ENCODE data around the gene CARM1.
"Not testable (repeated sequence)": the region's sequence is repeated elsewhere in the genome, so short reads cannot be mapped to it uniquely, and the experiment has no call there.

The CARM1 gene

GRCh38 chr19:10868872-10869547, 2.3 kb upstream of the CARM1 start:
- H3K4me3 ChIP-seq (ENCODE audit: control insufficient read depth, low read depth, low read length), result no peak overlapping the region
- TF ChIP-seq CTCF (conservative IDR thresholded peaks at IDR 0.05; ENCODE audit: control insufficient read depth, insufficient read depth, low read depth, low read length), result no peak
- no peak for DNase-seq (ENCODE audit: low read depth)

GRCh38 chr19:10869872-10870311, 1.5 kb upstream of the CARM1 start:
- not testable (repeated sequence) for DNase-seq (ENCODE audit: low read depth); H3K4me3 ChIP-seq (ENCODE audit: control insufficient read depth, low read depth, low read length)

- TF ChIP-seq CTCF (conservative IDR thresholded peaks at IDR 0.05; ENCODE audit: control insufficient read depth, insufficient read depth, low read depth, low read length), result no peak
- no peak for DNase-seq (ENCODE audit: low read depth)
- H3K4me3 ChIP-seq (ENCODE audit: control insufficient read depth, low read depth, low read length), result peak overlapping the region; percentile 56
These were observed 825 bp upstream of the CARM1 start for GRCh38 chr19:10870501-10870954.

- no peak for DNase-seq (ENCODE audit: low read depth)
- TF ChIP-seq CTCF (conservative IDR thresholded peaks at IDR 0.05; ENCODE audit: control insufficient read depth, insufficient read depth, low read depth, low read length), result peak; percentile 1
- H3K4me3 ChIP-seq (ENCODE audit: control insufficient read depth, low read depth, low read length), result peak overlapping the region; percentile 89
These were observed 575 bp downstream of the CARM1 start for GRCh38 chr19:10871711-10872545.

GRCh38 chr19:10872546-10873107, 1.3 kb downstream of the CARM1 start:
- no peak for TF ChIP-seq CTCF (conservative IDR thresholded peaks at IDR 0.05; ENCODE audit: control insufficient read depth, insufficient read depth, low read depth, low read length)
- DNase-seq (ENCODE audit: low read depth), result no peak
- H3K4me3 ChIP-seq (ENCODE audit: control insufficient read depth, low read depth, low read length), result peak overlapping the region; percentile 89

- no peak for DNase-seq (ENCODE audit: low read depth)
- no peak for TF ChIP-seq CTCF (conservative IDR thresholded peaks at IDR 0.05; ENCODE audit: control insufficient read depth, insufficient read depth, low read depth, low read length)
- H3K4me3 ChIP-seq (ENCODE audit: control insufficient read depth, low read depth, low read length), result no peak overlapping the region
These were observed 2.7 kb downstream of the CARM1 start for GRCh38 chr19:10874024-10874423.
